Uterus (tissue), 2 donors: ENCODE measurements around the gene KRTAP20-4.

ENCODE experiments used
- POLR2A ChIP-seq, 2 donors: fragments of 450-650 bp; IDR thresholded peaks; one replicate each; pipeline ENCODE4 v1.6.1; 2016; ENCODE audit warnings: antibody characterized with exemption in 2 of 2, mild to moderate bottlenecking in 1 of 2, moderate library complexity in 1 of 2
- TF ChIP-seq, protein P1 (sequence below), 4 experiments: fragments of 200-600 bp in 2 of 4; fragments of 450-650 bp in 2 of 4; sonication (generic) in 2 of 4; IDR thresholded peaks; one replicate each; pipeline ENCODE4 v1.5.1; 2016 to 2019; ENCODE audit warnings: antibody characterized with exemption in 4 of 4, mild to moderate bottlenecking in 2 of 4, moderate library complexity in 1 of 4

DNA sequence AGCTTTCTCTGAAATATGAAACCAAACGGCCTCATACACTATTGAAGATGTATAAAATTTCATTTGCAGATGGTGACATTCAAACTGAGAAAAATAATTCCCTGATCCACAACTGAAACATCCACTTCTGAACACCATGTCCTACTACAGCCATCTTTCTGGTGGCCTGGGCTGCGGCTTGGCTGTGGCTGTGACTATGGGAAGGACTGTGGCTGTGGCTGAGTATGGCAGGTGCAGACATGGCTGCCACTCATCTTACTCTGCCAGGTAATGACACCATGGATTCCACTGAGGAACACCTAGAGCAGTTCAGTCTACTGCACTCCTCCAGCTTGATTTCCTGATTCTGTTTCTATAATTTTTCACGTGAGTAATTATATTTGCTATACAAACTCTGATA is at the start of gene KRTAP20-4:
- TF ChIP-seq, protein P1, sequence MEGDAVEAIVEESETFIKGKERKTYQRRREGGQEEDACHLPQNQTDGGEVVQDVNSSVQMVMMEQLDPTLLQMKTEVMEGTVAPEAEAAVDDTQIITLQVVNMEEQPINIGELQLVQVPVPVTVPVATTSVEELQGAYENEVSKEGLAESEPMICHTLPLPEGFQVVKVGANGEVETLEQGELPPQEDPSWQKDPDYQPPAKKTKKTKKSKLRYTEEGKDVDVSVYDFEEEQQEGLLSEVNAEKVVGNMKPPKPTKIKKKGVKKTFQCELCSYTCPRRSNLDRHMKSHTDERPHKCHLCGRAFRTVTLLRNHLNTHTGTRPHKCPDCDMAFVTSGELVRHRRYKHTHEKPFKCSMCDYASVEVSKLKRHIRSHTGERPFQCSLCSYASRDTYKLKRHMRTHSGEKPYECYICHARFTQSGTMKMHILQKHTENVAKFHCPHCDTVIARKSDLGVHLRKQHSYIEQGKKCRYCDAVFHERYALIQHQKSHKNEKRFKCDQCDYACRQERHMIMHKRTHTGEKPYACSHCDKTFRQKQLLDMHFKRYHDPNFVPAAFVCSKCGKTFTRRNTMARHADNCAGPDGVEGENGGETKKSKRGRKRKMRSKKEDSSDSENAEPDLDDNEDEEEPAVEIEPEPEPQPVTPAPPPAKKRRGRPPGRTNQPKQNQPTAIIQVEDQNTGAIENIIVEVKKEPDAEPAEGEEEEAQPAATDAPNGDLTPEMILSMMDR (IDR thresholded peaks at IDR 0.05) = no peak
- TF ChIP-seq POLR2A (IDR thresholded peaks at IDR 0.05) = no peak
